HG03457 (cell line): ENCODE results near the gene BNIP5.

Experiments used
- ATAC-seq: cut with Tn5 transposase; IDR thresholded peaks from one replicate; pipeline ENCODE4 v1.9.1; 2021; ENCODE audit warnings: moderate number of reproducible peaks; ENCODE audit not compliant: unreplicated experiment

Gene BNIP5

DNA sequence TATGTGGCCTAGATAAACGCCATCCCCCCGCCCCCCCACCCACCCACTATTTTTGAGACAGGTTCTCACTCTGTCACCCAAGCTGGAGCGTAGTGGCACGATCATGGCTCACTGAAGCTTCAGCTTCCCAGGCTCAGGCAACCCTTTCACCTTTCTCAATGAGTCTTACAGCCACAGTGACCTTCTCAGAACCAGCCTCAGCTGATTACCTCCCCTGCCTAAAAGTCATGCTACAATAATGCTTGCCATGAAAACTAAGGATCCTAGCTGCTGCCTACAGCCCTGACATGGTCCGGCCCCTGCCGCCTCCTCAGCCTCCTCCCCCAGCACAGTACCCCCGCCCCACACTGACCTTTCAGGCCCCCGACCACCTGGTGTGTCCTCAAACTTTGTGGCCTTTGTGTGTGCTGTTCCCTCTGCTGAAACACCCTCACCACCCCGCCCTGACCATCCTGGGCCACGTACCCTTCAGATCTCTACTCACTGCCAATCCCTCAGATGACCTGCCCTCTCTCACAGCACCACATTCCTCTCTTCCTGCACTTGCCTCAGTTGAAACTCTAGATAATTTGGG is 35.5 kb downstream of the BNIP5 start:
- ATAC-seq = no peak

DNA sequence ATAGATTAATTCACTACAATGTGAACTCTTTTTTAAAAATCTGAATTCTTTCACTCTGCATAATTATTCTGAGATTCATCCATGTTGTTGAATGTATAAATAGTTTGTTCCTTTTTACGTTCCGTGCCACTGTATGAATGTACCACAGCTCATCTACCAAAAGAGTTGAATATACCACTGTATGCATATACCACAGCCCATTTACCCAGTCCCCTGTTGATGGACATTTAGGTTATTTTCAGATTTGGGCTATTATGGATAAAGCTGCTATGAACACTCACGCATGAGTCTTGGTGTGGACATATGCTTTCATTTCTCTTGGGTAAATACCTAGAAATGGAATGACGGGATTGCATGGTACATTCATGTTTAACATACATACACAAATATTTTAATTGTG is 38.7 kb downstream of the BNIP5 start:
- ATAC-seq = no peak

DNA sequence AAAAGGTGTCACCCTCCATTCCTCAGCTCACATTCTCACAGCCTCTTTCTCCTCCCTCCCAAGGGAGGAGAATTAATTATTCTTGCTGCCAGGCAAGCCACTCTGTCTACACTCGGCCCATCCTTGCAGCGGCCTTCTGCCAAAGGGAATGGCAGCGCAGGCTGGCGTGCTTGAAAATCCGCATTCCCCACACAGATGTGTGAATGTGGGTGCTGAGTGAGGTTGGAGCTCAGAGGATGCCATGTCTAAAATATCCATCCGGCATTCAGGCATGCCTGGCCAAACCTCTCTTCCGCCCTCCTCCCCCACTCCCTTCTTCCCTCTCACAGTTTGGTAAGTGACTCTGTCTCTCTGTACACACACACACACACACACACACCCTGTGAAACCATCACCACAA is 39.2 kb downstream of the BNIP5 start:
- no peak for ATAC-seq

DNA sequence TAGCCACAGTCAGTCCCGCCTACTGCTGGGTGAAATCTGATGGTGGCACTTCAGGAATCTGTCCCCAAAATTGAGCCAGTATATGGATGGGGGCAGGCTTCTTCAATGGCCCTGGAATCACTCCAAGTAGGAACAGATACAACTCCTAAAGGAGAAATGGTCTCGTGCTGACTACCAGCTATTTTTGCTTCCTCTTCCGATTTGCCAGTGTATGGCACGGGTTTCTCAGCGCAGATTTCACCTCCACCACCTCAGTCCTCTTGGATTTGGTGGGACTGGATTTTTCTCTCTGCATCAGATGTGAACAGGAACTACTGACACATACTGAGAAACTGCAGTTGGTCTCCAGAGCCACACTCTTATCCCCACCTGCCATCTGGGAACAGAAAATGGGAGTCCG is 39.6 kb downstream of the BNIP5 start:
- ATAC-seq = no peak

DNA sequence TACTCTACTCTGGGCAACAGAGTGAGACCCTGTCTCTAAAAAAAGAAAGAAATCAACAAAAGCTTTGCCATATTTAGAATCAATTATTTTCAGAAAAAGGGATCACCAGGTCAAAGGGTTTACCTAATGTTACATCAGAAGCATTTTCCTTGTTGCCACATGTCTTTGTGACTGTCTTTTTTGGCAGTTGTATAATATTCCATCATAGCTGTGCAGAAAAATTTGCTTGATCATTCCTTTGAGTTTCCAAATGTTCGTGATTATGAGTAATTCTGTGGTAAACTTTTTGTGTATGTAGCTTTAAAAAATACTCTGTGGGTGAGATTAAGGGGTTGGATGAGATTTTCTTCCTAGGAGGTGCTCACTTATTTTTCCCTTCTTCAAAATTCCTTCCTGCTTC is 40.4 kb downstream of the BNIP5 start:
- ATAC-seq = no peak

DNA sequence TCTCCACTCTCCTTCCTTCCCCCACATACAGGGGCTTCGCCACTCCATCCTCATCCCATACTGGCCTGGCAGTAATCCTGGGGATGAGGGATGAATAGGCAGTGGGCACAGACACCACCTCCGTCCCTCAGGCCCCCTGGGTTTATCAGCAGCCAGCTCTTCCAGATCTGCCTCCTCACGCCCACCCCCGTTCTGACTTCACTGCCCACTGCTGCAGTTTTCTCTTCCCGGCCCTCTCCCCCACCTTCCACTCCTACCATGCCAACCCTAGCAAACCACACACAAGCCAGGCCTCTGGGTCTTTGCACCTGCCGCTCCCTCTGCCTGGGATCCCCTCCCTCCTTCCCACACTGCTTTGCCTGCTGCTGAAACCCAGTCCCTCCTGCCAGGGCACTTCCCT is 44.5 kb downstream of the BNIP5 start:
- ATAC-seq = no peak

DNA sequence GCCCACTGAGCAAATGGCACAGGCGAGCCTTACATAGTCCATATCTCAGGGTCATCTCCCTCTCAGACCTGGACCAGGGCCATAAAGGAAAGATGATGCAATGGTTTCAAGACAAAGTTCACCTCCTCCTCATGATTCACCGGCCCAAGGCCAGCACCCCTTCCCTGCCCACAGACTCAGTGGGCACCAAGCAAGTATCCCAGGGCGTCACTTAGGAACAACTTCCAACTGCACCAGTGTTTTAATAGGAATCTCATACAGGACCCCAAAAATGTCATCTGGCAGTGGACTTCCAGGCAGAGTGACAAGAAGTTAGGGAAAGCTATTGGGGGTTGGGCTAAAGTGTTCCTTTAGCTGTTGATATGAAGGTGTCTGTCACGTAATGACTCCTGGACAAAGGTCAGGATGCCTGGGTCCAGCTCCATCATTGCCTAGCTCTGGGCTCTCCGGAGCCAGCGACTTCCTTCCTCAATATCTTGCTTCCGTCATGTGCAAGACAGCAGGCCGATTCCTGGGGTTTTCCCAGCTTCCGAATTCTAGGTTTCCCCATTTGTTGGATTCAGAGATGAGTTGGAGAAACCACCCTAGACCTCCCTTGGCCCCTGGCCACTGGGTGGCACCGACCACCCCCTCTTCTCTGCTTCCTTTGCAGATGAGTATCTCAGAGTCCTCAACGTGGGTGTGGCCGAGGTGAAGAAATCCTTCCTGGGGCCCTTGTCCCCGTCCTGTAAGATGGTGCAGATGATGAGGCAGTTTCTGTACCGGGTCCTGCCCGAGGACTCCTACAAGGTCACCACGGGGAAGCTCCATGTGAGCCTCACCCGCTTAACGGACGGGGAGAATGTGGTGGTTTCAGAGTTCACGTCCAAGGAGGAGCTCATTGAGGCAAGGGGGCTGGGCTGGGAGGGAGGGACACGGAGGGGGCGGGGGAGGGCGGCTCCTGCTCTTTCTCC is 45.7 kb downstream of the BNIP5 start:
- no peak for ATAC-seq

DNA sequence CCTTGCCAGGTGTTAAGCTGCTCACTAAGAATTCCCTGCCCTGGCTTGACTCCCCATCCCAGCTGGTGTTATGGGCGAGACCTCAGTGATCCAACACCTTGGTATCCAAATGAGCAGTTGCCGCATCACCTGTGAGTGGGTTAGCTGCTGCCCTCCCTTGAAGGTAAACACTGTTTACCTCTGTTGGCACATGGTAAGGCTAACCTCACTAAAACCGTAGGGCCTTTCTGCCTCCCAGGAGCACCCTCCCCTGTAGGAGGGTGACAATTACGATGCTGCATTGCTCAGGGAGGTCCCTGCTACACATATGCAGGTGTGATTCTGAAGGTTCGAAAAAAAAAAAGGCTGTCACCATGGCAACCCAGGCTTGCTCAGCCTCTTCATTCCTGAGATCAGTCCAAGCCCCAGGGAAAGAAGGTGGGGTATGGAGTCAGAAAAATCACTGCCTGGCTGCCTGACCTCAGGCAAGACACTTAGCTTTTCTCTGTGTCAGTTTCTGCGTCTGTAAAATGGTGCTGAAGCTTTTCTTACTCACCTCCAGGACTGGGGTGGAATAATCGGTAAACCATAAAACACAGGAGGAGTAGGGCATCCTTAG is 47.3 kb downstream of the BNIP5 start:
- ATAC-seq = no peak

DNA sequence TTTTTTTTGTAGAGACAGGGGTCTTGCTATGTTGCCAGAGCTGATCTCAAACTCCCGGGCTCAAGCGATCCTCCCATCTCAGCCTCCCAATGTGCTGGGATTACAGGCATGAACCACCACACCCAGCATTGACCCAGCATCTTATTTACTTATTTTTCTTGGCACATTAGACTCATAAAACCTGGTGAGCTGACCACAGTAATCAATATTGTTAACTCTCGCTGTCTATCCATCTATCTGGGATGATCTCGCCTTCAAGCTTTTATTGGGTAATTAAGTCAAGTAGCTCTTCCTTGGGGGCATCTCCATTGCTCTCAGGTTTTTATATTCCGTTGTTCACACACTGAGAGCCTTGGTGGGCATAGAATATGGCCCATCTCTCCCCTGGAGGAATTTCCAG is 49.8 kb downstream of the BNIP5 start:
- no peak for ATAC-seq

DNA sequence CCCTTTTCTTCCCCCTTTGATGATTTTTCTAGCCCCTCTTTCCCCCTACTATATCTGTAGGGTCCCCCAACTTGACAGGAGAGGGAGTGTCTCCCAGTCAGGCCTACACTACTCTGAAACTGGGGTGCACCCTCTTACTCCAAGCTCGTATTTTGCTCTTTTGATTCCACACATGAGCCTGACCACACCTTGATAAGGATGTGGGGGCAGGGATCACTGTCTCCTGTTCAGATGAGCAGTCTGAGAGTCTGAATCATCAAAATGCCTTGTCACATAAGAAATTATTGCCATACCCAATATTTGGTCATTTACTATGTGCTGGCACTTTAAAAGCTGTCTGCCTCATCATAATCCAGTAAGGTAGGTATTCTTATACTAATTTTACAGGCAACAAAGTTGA is 50.9 kb downstream of the BNIP5 start:
- no peak for ATAC-seq

DNA sequence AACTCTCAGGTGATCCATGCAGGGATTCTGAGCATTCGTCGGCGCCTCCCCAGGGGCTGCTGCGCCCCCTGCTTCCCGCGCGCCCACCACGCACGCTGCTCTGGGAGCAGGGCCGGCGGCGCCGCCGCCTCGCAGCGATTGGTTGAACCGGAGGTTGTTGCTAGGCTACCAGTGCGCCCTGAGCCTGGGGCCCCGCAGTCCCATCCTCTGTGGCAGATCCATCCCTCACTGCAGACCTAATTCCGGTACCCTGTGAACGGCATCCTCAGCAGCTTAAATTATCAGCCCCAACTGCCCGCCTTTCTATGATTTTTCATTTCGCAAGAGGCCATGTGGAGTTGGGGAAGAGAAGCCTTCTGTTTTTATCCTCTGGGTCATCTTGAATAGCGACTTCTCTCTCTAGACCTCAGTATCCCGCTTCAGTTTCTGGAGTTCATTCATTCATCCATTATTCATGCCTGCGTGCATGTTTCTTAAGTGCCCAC is 51.5 kb downstream of the BNIP5 start:
- ATAC-seq = no peak

DNA sequence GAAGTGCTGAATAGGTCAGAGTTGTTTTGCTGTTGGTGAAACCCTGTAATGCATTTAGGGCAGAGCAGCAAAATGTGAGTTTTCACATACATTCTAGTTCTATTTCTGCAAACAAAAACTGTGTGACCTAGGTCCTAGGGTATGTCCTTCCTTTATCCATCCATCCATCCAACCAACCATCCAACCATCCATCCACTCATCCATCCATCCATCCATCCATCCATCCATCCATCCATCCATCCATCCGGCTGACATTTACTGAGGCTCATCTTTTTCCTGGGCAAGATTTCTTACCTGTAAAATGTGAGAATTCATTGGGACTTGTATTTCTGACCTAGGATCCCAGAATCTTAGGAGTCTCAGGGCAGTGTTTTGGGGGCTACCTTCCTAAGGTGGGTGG is 52.3 kb downstream of the BNIP5 start:
- ATAC-seq = no peak

DNA sequence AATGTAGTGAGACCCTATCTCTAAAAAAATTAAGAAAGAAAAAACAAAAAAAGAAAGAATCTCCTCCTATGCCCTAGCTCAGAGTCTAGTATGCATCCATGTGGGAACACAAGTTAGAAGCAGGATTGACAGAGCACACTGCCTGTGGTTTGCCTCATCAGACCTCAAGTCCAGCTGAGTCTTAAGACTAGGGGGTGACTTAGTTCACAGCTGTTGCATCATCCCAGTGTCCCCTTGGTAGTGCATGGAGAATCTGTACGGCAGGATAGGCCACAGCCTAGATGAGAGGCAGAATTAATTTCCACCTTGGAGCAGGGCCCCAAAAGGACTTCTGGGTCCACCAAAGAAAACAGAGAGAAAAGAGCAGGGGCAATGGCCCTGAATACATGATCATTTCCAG is 53.1 kb downstream of the BNIP5 start:
- no peak for ATAC-seq

DNA sequence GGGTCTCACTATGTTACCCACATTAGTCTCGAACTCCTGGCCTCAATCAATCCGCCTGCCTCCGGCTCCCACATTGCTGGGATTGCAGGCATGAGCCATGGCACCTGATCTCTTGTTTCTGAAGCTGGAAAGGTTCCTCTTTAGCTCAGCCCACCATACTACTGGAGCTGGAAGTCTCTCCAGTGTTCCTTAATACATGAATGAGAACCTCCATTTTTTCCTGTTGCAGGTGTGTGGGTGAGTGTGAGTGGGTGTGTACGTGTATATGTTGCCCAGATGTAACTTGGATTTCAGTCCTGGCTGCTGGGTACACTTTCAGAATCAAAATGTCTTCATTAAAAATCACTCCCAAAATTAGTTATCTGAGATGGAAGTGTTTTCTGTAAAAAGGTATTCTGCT is 55.7 kb downstream of the BNIP5 start:
- ATAC-seq = no peak

DNA sequence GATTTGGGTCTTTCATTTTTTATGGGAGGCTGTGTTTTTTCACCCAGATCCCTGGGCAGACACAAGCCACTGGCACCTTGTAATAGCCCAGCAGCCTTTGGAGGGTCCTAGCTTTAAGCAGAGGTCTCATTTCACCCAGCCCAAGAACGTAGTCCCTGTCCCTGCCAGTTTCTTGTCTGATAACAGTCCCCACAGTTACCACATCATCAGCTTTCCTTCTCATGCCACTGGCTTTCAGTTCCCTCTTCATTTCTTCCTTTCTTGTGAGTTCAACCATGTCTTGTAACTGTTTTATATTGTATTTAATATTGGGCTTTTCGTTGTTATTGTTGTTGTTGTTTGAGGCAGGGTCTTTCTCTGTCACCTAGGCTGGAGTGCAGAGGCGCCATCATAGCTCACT is 56.2 kb downstream of the BNIP5 start:
- no peak for ATAC-seq

DNA sequence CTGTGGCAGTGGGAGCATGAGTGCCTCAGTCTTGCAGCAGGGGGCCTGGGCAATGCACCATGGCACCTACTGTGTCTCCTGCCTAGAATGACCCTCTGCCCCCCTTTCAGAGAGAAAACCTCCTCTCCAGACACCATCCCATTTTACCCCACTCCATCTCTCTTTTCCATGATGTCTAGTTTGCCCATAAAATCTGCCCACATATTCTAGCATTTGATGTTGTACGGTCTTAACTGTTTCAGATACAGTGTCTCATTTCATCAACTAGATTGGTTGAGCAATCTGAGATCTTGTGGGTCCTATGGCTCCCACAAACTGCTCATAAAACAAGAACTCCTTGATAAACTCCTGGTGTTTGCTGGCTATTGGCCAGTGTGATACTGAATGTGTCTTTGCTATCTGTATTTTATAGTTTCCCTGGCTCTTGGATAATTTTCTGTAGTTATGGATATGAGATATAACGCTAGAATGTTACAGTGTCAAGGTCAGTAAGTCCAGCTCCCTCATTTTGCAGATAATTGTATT is 58.7 kb downstream of the BNIP5 start:
- ATAC-seq = no peak

DNA sequence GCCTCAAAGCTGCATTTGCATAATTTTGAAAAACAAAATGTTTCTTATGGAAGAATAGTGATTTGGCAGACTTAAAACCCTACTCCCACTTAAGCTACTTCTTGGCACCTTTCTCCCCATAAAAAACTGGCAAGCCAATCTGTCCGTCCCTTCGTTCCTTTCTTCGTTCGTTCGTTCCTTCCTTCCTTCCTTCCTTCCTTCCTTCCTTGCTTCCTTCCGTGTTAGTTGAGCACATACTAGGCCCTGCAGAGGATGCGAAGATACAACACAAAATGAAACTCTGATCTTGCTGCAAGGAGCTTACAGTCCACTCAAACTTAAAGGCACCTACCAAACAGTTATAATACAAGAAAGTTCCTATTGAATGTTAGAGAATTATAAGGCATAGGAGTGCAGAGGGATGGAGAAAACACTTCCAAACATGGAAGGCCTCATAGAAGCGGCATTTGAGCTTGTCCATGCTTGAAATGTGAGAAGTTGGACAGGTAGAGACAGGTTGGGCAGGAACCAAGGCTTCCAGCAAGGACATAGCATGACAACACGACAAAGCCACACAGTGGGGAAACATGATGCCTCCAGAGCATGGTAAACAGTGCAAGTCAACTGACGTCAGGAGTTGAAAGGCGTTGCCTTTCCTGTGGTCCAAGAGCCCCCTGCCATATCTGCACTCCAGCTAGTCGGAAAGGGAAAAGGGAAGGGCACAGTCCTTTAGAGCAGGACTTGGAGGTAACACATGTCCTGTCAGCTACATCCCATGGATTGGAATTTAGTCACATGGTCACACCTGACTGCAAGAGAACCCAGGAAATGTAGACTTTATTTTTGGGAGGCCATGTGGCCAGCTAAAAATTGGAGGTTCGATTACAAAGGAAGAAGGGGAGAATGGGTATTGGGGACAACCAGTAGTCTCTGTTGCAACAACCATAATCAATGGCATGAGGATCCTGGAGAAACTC is 59.8 kb downstream of the BNIP5 start:
- ATAC-seq = no peak

DNA sequence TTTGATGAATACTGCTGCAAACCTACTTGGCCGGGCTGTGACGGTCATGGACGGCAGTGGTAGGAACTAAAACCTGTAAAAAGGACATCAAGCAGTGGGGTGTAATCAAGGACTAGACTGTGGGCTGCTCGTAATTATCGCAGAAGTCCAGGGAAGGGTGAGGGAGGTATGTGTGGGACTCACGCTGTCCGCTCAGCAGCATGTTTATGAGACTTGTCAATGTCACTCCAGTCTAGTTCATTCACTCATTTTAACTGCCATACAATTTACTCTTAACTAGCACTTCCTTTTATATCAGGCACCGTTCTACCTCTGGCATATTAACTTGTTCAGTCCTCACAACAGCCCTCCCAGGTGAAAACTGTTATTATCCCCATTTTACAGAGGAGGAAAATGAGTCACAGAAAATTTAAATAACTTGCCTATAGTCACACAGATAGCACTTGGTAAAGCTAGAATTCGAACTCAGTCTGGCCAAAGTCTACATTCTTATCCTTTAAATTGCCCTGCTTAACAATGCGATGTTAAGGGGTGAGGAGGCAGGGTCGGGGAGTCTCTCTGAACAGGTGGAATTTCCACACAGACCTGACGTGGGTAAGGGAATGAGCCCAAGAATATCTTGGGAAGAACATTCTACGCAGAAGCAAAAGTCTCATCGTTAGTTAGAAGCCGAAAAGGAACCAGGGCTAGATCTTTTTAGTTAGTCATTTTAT is 62.7 kb downstream of the BNIP5 start:
- no peak for ATAC-seq

DNA sequence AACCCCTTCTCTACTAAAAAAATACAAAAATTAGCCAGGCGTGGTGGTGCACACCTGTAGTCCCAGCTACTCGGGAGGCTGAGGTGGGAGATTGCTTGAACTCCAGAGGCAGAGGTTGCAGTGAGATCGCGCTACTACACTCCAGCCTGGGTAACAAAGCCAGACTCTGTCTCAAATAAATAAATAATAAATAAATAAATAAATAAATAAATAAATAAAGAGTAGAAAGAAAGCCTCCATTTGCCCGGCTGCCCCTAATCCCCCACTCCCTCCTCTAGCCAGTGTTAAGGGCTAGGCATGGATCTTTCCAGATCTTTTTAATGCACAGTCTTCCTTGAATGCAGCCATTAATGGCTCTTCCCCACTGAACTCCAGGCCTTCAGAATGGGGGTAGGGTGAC is 63.6 kb downstream of the BNIP5 start:
- ATAC-seq = no peak

DNA sequence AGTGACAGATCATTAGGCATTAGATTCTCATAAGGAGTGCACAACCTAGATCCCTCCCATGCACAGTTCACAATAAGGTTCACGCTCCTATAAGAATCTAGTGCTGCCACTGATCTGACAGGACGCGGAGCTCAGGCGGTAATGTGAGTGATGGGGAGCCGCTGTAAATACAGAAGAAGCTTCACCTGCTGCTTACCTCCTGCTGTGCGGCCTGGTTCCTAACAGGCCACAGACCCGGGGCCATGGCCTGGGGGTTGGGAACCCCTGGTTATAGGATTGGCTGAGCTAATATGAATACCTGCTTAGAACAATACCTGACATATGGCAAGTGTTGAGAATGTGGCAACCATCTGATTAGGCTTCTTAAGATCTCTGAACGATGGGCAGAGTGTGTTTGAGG is 64.5 kb downstream of the BNIP5 start:
- no peak for ATAC-seq
